Upper lobe of left lung (tissue), 4 donors: ENCODE measurements around the gene NAV2.

Experiments
- CTCF ChIP-seq, 6 experiments: fragments of 450-650 bp in 4 of 6; fragments of 200-600 bp in 2 of 6; sonication (generic) in 2 of 6; IDR thresholded peaks; one replicate each; pipeline ENCODE4 v1.5.1; 2016 to 2019; ENCODE audit warnings: antibody characterized with exemption in 6 of 6
- POLR2A ChIP-seq, 4 donors: fragments of 450-650 bp; IDR thresholded peaks; one replicate each; pipeline ENCODE4 v1.5.1; 2016 to 2017; ENCODE audit warnings: antibody characterized with exemption in 4 of 4, mild to moderate bottlenecking in 2 of 4
- POLR2AphosphoS5 ChIP-seq, 2 donors: sonication (generic); formaldehyde crosslinking; IDR thresholded peaks; one replicate each; pipeline ENCODE4 v1.5.1; 2017; ENCODE audit warnings: antibody characterized with exemption in 2 of 2

- TF ChIP-seq CTCF (IDR thresholded peaks at IDR 0.05) = no peak
- TF ChIP-seq POLR2AphosphoS5 (IDR thresholded peaks at IDR 0.05) = no peak
- no peak for TF ChIP-seq POLR2A (IDR thresholded peaks at IDR 0.05)
These were observed 301.4 kb downstream of the NAV2 start for GRCh38 chr11:20014067-20014402.
